Stomach (tissue), 9 donors: ENCODE measurements around the gene CTSL. TPM values are rescaled to one million over a fixed set of nuclear protein-coding genes. Genes with fewer than 3 reads are reported as not detected.

Experiments
- DNase-seq, 2 donors: peaks; one replicate each; pipeline versions ENCODE4 v3.0.0 to v3.0.0-alpha.2; 2013 to 2019
- H3K27ac ChIP-seq, 5 donors: fragments of 200-600 bp in 4 of 5; sonication (generic) in 4 of 5; one replicate each; pipeline ENCODE4 v1.5.1; 2013 to 2019; ENCODE audit warnings: mild to moderate bottlenecking in 1 of 5, moderate library complexity in 1 of 5
- H3K27me3 ChIP-seq, 3 donors: fragments of 200-600 bp; sonication (generic); one replicate each; pipeline ENCODE4 v1.5.1; 2017 to 2019; ENCODE audit warnings: mixed run types in 1 of 3
- H3K36me3 ChIP-seq, 4 donors: fragments of 200-600 bp; sonication (generic); 1 replicate in 3 of 4; 2 replicates in 1 of 4; pipeline ENCODE4 v1.5.1; 2016 to 2019
- H3K4me1 ChIP-seq, 4 donors: fragments of 200-600 bp; sonication (generic); one replicate each; pipeline ENCODE4 v1.5.1; 2016 to 2019
- H3K4me3 ChIP-seq, 4 donors: fragments of 200-600 bp; sonication (generic) in 3 of 4; one replicate each; pipeline ENCODE4 v1.5.1; 2016 to 2019; ENCODE audit warnings: mild to moderate bottlenecking in 1 of 4
- H3K9me3 ChIP-seq, 4 donors: fragments of 200-600 bp; sonication (generic); one replicate each; pipeline ENCODE4 v1.5.1; 2016 to 2019
- CTCF ChIP-seq, 7 experiments: fragments of 450-650 bp in 4 of 7; fragments of 200-600 bp in 3 of 7; sonication (generic) in 3 of 7; IDR thresholded peaks; one replicate each; pipeline ENCODE4 v1.5.1; 2016 to 2019; ENCODE audit warnings: antibody characterized with exemption in 7 of 7, control low read depth in 2 of 7, mild to moderate bottlenecking in 1 of 7
- EP300 ChIP-seq: sonication (generic); formaldehyde crosslinking; IDR thresholded peaks from one replicate; pipeline ENCODE4 v1.6.1; 2017; ENCODE audit warnings: antibody characterized with exemption
- POLR2A ChIP-seq, 4 donors: fragments of 450-650 bp; IDR thresholded peaks; one replicate each; pipeline ENCODE4 v1.6.1; 2016; ENCODE audit warnings: antibody characterized with exemption in 4 of 4, control low read depth in 2 of 4, mild to moderate bottlenecking in 1 of 4, moderate library complexity in 1 of 4
- POLR2AphosphoS5 ChIP-seq, 3 donors: sonication (generic); formaldehyde crosslinking; IDR thresholded peaks; one replicate each; pipeline ENCODE4 v1.6.1; 2016; ENCODE audit warnings: antibody characterized with exemption in 3 of 3
- WGBS, 5 donors: extraction: QIAGEN DNeasy Blood & Tissue Kit in 3 of 5; methylation state at CpG; one replicate each; pipeline versions ENCODE4 v1.1.5 to v1.1.7; 2013 to 2018; 5-methylcytosine and 5-hydroxymethylcytosine counted together
- intact Hi-C: fragments of 100-400 bp; cut with DNase I; formaldehyde crosslinking; loops from one replicate; pipeline ENCODE4 v1.15.1; 2023; ENCODE audit warnings: low total_unique reads
- polyA plus RNA-seq, 3 donors: library from polyadenylated mRNA; stranded (reverse); fragments of 200-250 nt; gene quantifications; one replicate each; pipeline ENCODE4 v1.2.3, GENCODE V29; 2013
- total RNA-seq, 5 donors: library from RNA; depleted of rRNA; stranded (reverse); fragments of >200 nt; gene quantifications; one replicate each; pipeline versions ENCODE4 v1.1.0 to v1.2.3, GENCODE V29; 2014 to 2016
- donor health status: healthy with polysubstance abuse.
- donor health status: Bipolar disorder and iron deficiency.
- donor health status: healthy.

Gene CTSL
- total and polyA plus RNA-seq, 8 donors = 4.9 to 104 (median 34.4) TPM

GRCh38 chr9:87731321-87731720 is 5.4 kb downstream of the CTSL start:
- 82 to 90% (median 86%) methylated on average over 2 of the region's 2 CpGs for WGBS, 5 donors
- TF ChIP-seq CTCF (IDR thresholded peaks at IDR 0.05) (no peak), EP300 (no peak), POLR2AphosphoS5 (IDR thresholded peaks at IDR 0.05) (no peak)
- H3K4me1 ChIP-seq = peaks cover 7 to 41% (median 22%) of the 10 kb centered on the region in 4 donors
- intact Hi-C loops = no loop called here
- H3K27ac ChIP-seq = no peak overlapping the region
- no peaks in the 10 kb centered on the region for H3K9me3 ChIP-seq
- H3K27me3 ChIP-seq = peaks cover 0 to 2% (median 0%) of the 10 kb centered on the region in 3 donors
- no peak overlapping the region for H3K4me3 ChIP-seq
- no peak for DNase-seq
- peaks cover 0 to 48% (median 43%) of the 10 kb centered on the region in 4 donors for H3K36me3 ChIP-seq

GRCh38 chr9:87732344-87732743 is 6.4 kb downstream of the CTSL start:
- Histone ChIP-seq H3K36me3 (peaks cover 0 to 48% (median 43%) of the 10 kb centered on the region in 4 donors), H3K9me3 (no peaks in the 10 kb centered on the region), H3K27me3 (no peaks in the 10 kb centered on the region), H3K4me3 (no peak overlapping the region), H3K4me1 (peaks cover 0 to 31% (median 14%) of the 10 kb centered on the region in 4 donors), H3K27ac (no peak overlapping the region)
- intact Hi-C loops = no loop called here
- TF ChIP-seq POLR2AphosphoS5 (IDR thresholded peaks at IDR 0.05) = no peak
- no peak for TF ChIP-seq POLR2A (IDR thresholded peaks at IDR 0.05)
- TF ChIP-seq EP300 = no peak
- TF ChIP-seq CTCF (IDR thresholded peaks at IDR 0.05) = no peak
- no peak for DNase-seq
- 68 to 90% (median 83%) methylated on average over 1 of the region's 1 CpG for WGBS, 5 donors

GRCh38 chr9:87732756-87733155 is 6.8 kb downstream of the CTSL start:
- Histone ChIP-seq H3K27me3 (no peaks in the 10 kb centered on the region), H3K9me3 (no peaks in the 10 kb centered on the region), H3K4me3 (no peak overlapping the region), H3K36me3 (peaks cover 0 to 45% (median 43%) of the 10 kb centered on the region in 4 donors), H3K27ac (no peak overlapping the region), H3K4me1 (peaks cover 0 to 27% (median 12%) of the 10 kb centered on the region in 4 donors)
- 77 to 82% (median 79%) methylated on average over 3 of the region's 3 CpGs for WGBS, 5 donors
- intact Hi-C loops = no loop called here
- no peak for DNase-seq
- no peak for TF ChIP-seq POLR2AphosphoS5 (IDR thresholded peaks at IDR 0.05)
- TF ChIP-seq CTCF (IDR thresholded peaks at IDR 0.05) = no peak
- no peak for TF ChIP-seq EP300
- TF ChIP-seq POLR2A (IDR thresholded peaks at IDR 0.05) = no peak

GRCh38 chr9:87733273-87734052 is 7.5 kb downstream of the CTSL start:
- Histone ChIP-seq H3K27ac (no peak overlapping the region), H3K36me3 (peaks cover 0 to 38% (median 36%) of the 10 kb centered on the region in 4 donors), H3K27me3 (no peaks in the 10 kb centered on the region), H3K9me3 (no peaks in the 10 kb centered on the region), H3K4me3 (no peak overlapping the region), H3K4me1 (peaks cover 0 to 19% (median 8%) of the 10 kb centered on the region in 4 donors)
- 85 to 93% (median 88%) methylated on average over 7 of the region's 7 CpGs for WGBS, 5 donors
- no peak for DNase-seq
- TF ChIP-seq POLR2A (IDR thresholded peaks at IDR 0.05) = no peak
- no peak for TF ChIP-seq CTCF (IDR thresholded peaks at IDR 0.05)
- intact Hi-C loops = no loop called here
